ENCODE data around the gene IL12RB2. TPM values are rescaled to one million over a fixed set of nuclear protein-coding genes. Genes with fewer than 3 reads are reported as not detected.
A peak's percentile ranks its signal among the peaks of the same experiment; 100 is the strongest.

Gene IL12RB2
- total RNA-seq, 1 donor from 2014 or later, result 3.1 TPM

DNA sequence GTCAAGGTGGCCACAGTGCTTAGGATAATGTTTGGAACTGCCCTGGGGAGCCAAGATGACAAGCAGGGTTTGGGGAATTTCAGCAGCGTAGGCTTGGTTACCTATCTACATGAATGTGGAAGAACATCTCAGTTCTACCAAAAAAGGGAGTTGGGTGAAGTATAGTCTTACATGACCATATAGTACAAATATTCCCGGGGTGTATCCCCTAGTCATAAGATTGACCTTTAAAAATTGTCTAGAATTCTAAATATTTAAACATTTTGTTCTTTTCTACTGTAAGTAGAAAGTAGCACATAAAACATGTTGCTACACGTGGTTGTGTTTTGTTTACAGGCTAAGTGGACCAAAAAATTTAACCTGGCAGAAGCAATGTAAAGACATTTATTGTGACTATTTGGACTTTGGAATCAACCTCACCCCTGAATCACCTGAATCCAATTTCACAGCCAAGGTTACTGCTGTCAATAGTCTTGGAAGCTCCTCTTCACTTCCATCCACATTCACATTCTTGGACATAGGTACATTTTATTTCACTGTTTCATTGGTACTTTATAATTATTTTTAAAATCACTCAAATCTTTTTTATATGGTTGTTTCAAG, 20.3 kb downstream of the IL12RB2 start:
- H3K36me3 ChIP-seq (ENCODE audit: control insufficient read depth in 3 of 3, insufficient read depth in 3 of 3, low read length in 3 of 3), result peaks cover 0 to 7% (median 0%) of the 10 kb centered on the region in 3 donors
- H3K4me1 ChIP-seq (ENCODE audit: control insufficient read depth in 3 of 3, insufficient read depth in 3 of 3, low read length in 3 of 3), result peaks cover 0 to 3% (median 0%) of the 10 kb centered on the region in 3 donors
- no peak overlapping the region for H3K27ac ChIP-seq (ENCODE audit: low read depth, low read length)
- H3K9me3 ChIP-seq (ENCODE audit: control insufficient read depth in 3 of 3, low read length in 3 of 3), result no peaks in the 10 kb centered on the region
- H3K4me3 ChIP-seq (ENCODE audit: low read length in 3 of 3), result no peak overlapping the region
- no peak overlapping the region for H3K9ac ChIP-seq (ENCODE audit: low read depth in 1 of 3, low read length in 3 of 3)
- no peaks in the 10 kb centered on the region for H3K27me3 ChIP-seq (ENCODE audit: control insufficient read depth in 3 of 3, insufficient read depth in 3 of 3, low read length in 3 of 3)

DNA sequence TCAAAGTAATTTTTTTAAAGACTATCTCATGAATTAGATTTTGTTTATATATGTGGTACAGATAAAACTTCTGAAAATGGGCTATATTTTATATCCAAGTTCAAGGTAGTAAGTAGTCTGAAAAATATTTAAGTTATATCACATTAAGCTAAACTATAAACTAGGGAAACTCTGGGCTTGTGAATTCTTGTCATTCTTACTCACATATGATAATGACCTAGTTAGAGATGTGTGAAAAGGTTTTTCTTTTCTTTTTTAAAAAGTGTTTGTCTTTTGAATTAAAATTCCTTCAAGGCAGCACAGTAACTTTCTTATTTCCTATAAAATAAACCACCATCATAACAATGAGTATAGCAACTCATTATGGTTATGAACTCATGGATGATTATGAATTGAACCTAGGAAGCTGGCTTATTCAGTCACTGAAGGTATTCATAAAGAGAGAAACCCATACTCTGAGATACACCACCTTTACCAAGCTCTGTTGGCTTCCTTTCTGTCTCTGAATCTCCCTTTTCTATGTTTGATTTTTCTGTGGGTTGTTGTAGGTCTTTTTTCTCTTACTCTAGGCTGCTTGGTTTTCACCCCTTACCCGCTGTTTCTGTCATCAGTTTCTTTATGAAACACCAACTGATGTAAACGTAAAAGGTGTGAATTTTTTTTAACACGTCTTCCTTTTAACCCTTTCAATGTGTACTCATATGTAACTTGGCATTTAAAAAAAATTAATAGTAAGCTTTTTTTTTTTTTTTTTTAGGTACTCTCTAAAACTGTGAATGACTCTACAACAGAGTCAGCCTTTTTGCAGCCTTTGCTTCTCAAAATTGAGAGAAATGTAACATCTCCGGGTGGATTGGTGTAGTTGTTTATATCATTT, 25.2 kb downstream of the IL12RB2 start:
- Histone ChIP-seq H3K27me3 (ENCODE audit: control insufficient read depth in 3 of 3, insufficient read depth in 3 of 3, low read length in 3 of 3) (no peaks in the 10 kb centered on the region), H3K9ac (ENCODE audit: low read depth in 1 of 3, low read length in 3 of 3) (no peak overlapping the region), H3K4me3 (ENCODE audit: low read length in 3 of 3) (no peak overlapping the region), H3K9me3 (ENCODE audit: control insufficient read depth in 3 of 3, low read length in 3 of 3) (no peaks in the 10 kb centered on the region), H3K36me3 (ENCODE audit: control insufficient read depth in 3 of 3, insufficient read depth in 3 of 3, low read length in 3 of 3) (no peaks in the 10 kb centered on the region), H3K4me1 (ENCODE audit: control insufficient read depth in 3 of 3, insufficient read depth in 3 of 3, low read length in 3 of 3) (no peaks in the 10 kb centered on the region), H3K27ac (ENCODE audit: low read depth, low read length) (no peak overlapping the region)

DNA sequence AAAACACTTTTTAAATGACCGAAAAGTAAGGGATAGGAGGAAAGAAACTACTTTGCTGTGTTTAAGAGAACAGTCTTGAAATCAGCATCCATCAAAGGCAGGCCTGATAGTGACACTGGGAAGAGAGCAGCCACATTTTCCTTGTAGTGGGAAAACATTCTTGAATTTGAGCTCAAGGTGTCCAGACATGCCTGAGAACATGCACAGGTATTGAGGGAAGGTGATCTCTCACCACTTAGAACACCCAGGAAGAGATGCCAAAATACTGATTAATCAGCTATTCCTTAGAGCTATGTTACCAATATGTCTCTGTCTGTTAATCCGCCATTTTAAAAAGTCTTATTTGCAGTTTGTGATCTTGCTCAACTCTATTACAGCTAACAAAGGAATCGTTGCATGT, 25.9 kb downstream of the IL12RB2 start:
- Histone ChIP-seq H3K27ac (ENCODE audit: low read depth, low read length) (no peak overlapping the region), H3K36me3 (ENCODE audit: control insufficient read depth in 3 of 3, insufficient read depth in 3 of 3, low read length in 3 of 3) (no peaks in the 10 kb centered on the region), H3K27me3 (ENCODE audit: control insufficient read depth in 3 of 3, insufficient read depth in 3 of 3, low read length in 3 of 3) (no peaks in the 10 kb centered on the region), H3K4me3 (ENCODE audit: low read length in 3 of 3) (no peak overlapping the region), H3K4me1 (ENCODE audit: control insufficient read depth in 3 of 3, insufficient read depth in 3 of 3, low read length in 3 of 3) (peaks cover 0 to under 1% (median 0%) of the 10 kb centered on the region in 3 donors), H3K9me3 (ENCODE audit: control insufficient read depth in 3 of 3, low read length in 3 of 3) (no peaks in the 10 kb centered on the region), H3K9ac (ENCODE audit: low read depth in 1 of 3, low read length in 3 of 3) (no peak overlapping the region)

DNA sequence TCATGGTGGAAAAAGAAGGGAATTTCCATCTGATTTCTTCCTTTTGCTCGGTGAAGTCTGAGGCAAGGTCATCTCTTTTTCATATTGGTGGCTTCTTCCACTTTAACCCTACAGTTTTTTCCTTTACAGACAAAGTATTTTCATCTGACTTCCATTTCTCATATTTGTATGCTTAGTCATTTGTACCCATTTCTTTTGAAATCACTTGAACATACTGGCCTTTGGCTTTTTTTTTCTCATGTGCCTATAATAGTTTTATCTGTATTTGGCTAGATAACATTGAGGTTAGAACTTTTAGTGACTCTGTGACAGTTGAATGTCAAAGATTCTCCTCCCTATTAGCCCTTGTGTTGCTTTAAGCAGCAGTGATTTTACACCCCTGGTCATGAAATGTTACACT, 27.7 kb downstream of the IL12RB2 start:
- H3K9ac ChIP-seq (ENCODE audit: low read depth in 1 of 3, low read length in 3 of 3), result no peak overlapping the region
- no peaks in the 10 kb centered on the region for H3K9me3 ChIP-seq (ENCODE audit: control insufficient read depth in 3 of 3, low read length in 3 of 3)
- H3K4me3 ChIP-seq (ENCODE audit: low read length in 3 of 3), result no peak overlapping the region
- no peak overlapping the region for H3K27ac ChIP-seq (ENCODE audit: low read depth, low read length)
- no peaks in the 10 kb centered on the region for H3K36me3 ChIP-seq (ENCODE audit: control insufficient read depth in 3 of 3, insufficient read depth in 3 of 3, low read length in 3 of 3)
- no peaks in the 10 kb centered on the region for H3K27me3 ChIP-seq (ENCODE audit: control insufficient read depth in 3 of 3, insufficient read depth in 3 of 3, low read length in 3 of 3)
- peaks cover 3 to 11% (median 10%) of the 10 kb centered on the region in 3 donors for H3K4me1 ChIP-seq (ENCODE audit: control insufficient read depth in 3 of 3, insufficient read depth in 3 of 3, low read length in 3 of 3)

DNA sequence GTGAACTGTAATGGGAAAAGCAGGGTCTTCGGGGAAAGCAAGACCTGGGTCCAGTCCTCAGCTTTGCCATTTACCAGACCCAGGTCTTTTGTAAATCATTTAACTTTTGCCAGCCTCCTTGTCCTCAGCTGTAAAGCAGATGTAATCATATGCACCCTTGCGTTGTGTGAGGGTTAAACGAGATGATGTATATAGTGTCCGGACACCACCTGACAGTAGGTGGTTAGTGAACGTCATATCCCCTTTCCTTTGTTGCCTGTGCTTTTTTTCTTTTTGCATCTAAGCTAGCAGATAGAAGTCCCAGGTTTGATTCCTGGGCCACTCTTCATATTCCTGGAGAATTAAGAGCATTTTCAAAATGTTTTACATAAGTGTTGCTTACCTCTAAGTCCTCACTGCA, 28.5 kb downstream of the IL12RB2 start:
- Histone ChIP-seq H3K36me3 (ENCODE audit: control insufficient read depth in 3 of 3, insufficient read depth in 3 of 3, low read length in 3 of 3) (no peaks in the 10 kb centered on the region), H3K9ac (ENCODE audit: low read depth in 1 of 3, low read length in 3 of 3) (no peak overlapping the region), H3K27ac (ENCODE audit: low read depth, low read length) (no peak overlapping the region), H3K4me3 (ENCODE audit: low read length in 3 of 3) (no peak overlapping the region), H3K4me1 (ENCODE audit: control insufficient read depth in 3 of 3, insufficient read depth in 3 of 3, low read length in 3 of 3) (peaks cover 5 to 17% (median 14%) of the 10 kb centered on the region in 3 donors), H3K9me3 (ENCODE audit: control insufficient read depth in 3 of 3, low read length in 3 of 3) (no peaks in the 10 kb centered on the region), H3K27me3 (ENCODE audit: control insufficient read depth in 3 of 3, insufficient read depth in 3 of 3, low read length in 3 of 3) (no peaks in the 10 kb centered on the region)

DNA sequence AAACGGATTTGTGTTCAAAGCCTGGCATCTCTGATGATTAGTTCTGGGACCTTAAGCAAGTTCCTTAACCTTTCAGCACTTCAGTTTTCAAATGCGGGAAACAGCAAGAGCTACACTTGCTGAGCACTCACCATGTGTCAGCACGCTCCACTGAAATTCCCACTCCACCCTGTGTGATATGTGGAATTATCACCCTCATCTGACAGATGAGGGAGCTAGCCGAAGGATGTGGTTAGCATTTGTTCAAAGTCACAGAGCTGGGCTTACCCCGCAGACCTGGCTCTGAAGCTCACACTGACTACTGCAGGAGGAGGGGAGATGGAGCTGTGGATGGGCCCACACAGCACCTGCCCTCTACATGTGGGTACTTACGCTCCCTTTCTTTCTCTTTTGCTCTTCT, 29.1 kb downstream of the IL12RB2 start:
- no peaks in the 10 kb centered on the region for H3K27me3 ChIP-seq (ENCODE audit: control insufficient read depth in 3 of 3, insufficient read depth in 3 of 3, low read length in 3 of 3)
- H3K9ac ChIP-seq (ENCODE audit: low read depth in 1 of 3, low read length in 3 of 3), result no peak overlapping the region
- no peak overlapping the region for H3K4me3 ChIP-seq (ENCODE audit: low read length in 3 of 3)
- peaks cover 5 to 17% (median 14%) of the 10 kb centered on the region in 3 donors for H3K4me1 ChIP-seq (ENCODE audit: control insufficient read depth in 3 of 3, insufficient read depth in 3 of 3, low read length in 3 of 3)
- no peaks in the 10 kb centered on the region for H3K36me3 ChIP-seq (ENCODE audit: control insufficient read depth in 3 of 3, insufficient read depth in 3 of 3, low read length in 3 of 3)
- no peaks in the 10 kb centered on the region for H3K9me3 ChIP-seq (ENCODE audit: control insufficient read depth in 3 of 3, low read length in 3 of 3)
- H3K27ac ChIP-seq (ENCODE audit: low read depth, low read length), result no peak overlapping the region

DNA sequence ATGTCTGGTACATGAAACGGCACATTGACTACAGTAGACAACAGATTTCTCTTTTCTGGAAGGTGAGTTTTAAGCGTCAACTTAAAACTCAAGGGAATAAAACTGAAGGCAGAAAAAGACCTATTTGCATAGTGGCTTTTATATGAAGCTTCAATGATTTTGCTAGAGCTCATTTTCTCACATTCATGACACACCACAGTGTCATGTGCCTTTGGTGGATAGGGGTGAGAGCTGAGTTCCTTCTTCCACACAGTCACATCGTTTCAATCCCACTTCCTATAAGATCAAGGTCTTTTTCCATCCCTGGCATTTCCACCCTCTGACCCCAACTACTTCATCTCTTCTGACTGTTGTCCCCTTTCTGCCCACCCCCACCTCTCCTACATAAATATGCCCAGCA, 31.0 kb downstream of the IL12RB2 start:
- Histone ChIP-seq H3K9ac (ENCODE audit: low read depth in 1 of 3, low read length in 3 of 3) (no peak overlapping the region), H3K4me1 (ENCODE audit: control insufficient read depth in 3 of 3, insufficient read depth in 3 of 3, low read length in 3 of 3) (peaks cover 5 to 17% (median 14%) of the 10 kb centered on the region in 3 donors), H3K27me3 (ENCODE audit: control insufficient read depth in 3 of 3, insufficient read depth in 3 of 3, low read length in 3 of 3) (no peaks in the 10 kb centered on the region), H3K4me3 (ENCODE audit: low read length in 3 of 3) (no peak overlapping the region), H3K27ac (ENCODE audit: low read depth, low read length) (peak overlapping the region; percentile 90), H3K36me3 (ENCODE audit: control insufficient read depth in 3 of 3, insufficient read depth in 3 of 3, low read length in 3 of 3) (no peaks in the 10 kb centered on the region), H3K9me3 (ENCODE audit: control insufficient read depth in 3 of 3, low read length in 3 of 3) (no peaks in the 10 kb centered on the region)

DNA sequence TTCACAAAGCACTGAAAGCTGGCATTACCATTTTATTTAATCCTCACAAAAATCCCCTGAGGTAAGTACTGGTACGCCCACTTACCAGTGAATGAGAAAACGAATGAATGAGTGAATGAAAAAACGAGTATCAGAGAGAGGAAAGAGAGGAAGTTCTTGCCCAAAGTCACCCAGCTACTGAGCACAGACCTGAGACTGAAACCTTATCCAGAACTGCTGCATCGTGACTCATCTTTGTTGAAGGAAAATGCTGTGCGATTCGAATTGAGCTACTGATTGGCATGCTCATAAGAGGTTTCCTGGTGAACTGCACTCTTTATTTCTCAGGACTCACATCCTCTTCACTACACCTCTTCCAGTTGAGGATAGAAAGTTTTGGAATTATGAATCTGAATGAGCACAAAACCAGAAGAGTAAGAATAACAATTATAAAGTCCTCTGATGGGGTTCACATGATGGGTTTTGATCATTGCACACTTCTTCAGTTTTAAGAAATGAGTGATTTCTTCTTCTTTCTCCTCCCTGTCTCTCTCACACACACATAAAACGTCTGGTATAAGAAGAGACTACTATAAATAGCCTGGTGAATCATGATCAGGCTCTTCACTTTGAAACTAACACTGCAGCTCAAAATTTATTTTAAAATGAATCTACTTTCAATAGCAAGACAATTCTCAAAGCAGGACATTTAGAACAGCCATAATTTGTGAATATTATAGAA, 32.1 kb downstream of the IL12RB2 start:
- H3K4me1 ChIP-seq (ENCODE audit: control insufficient read depth in 3 of 3, insufficient read depth in 3 of 3, low read length in 3 of 3), result peaks cover 5 to 17% (median 14%) of the 10 kb centered on the region in 3 donors
- H3K36me3 ChIP-seq (ENCODE audit: control insufficient read depth in 3 of 3, insufficient read depth in 3 of 3, low read length in 3 of 3), result no peaks in the 10 kb centered on the region
- peak overlapping the region; percentile 90 for H3K27ac ChIP-seq (ENCODE audit: low read depth, low read length)
- H3K9me3 ChIP-seq (ENCODE audit: control insufficient read depth in 3 of 3, low read length in 3 of 3), result no peaks in the 10 kb centered on the region
- H3K27me3 ChIP-seq (ENCODE audit: control insufficient read depth in 3 of 3, insufficient read depth in 3 of 3, low read length in 3 of 3), result no peaks in the 10 kb centered on the region
- peak overlapping the region in 2 of 3 donors; percentile 44 to 60 for H3K4me3 ChIP-seq (ENCODE audit: low read length in 3 of 3)
- peak overlapping the region; percentile 62 to 72 (median 70) for H3K9ac ChIP-seq (ENCODE audit: low read depth in 1 of 3, low read length in 3 of 3)

DNA sequence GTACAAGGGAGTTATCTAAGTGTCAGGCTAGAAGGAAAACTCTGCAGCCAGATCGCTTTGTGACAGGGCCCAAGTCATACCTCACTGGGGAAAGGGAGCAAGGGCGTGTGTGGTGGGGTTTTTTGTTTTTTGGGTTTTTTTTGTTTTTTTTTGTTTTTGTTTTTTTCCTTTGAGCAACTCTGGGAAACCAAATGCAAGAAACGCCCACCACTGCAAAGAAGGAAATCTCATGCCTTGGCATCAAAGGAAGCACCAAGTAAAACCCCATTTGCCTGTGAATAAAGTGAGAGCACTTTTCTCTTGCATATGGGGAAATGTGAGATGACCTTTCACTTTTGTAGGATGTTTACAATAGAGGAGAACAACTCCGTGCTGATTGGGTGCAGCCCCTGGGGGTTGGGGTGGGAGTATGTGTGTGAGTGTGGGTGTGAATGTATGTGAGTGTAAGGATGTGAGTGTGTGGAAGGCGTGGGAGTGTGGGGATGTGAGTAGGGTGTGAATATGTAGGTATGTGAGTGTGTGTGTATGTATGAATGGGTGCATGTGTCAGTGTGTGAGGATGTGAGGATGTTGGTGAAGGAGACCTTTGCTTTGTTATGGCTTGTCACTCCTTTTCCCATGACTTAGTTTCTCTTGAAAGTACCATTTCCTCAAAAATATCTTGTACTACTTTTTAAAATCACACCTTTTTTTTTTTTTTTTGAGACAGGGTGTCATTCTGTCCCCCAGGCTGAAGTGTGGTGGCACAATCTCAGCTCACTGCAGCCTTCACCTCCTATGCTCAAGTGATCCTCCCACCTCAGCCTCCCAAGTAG, 34.6 kb downstream of the IL12RB2 start:
- H3K9me3 ChIP-seq (ENCODE audit: control insufficient read depth in 3 of 3, low read length in 3 of 3), result no peaks in the 10 kb centered on the region
- no peaks in the 10 kb centered on the region for H3K27me3 ChIP-seq (ENCODE audit: control insufficient read depth in 3 of 3, insufficient read depth in 3 of 3, low read length in 3 of 3)

More for the DNA sequence above, 34.6 kb downstream of the IL12RB2 start:
- Histone ChIP-seq H3K27ac (ENCODE audit: low read depth, low read length) (no peak overlapping the region), H3K4me1 (ENCODE audit: control insufficient read depth in 3 of 3, insufficient read depth in 3 of 3, low read length in 3 of 3) (peaks cover 5 to 17% (median 14%) of the 10 kb centered on the region in 3 donors), H3K4me3 (ENCODE audit: low read length in 3 of 3) (no peak overlapping the region), H3K9ac (ENCODE audit: low read depth in 1 of 3, low read length in 3 of 3) (no peak overlapping the region), H3K36me3 (ENCODE audit: control insufficient read depth in 3 of 3, insufficient read depth in 3 of 3, low read length in 3 of 3) (no peaks in the 10 kb centered on the region)

All from skeletal muscle tissue (tissue), 4 donors.